ENCODE data around the gene MLLT3.
A peak's percentile ranks its signal among the peaks of the same experiment; 100 is the strongest.

Gene MLLT3

GRCh38 chr9:20378851-20379250 lies 243.4 kb downstream of the MLLT3 start:
- DNase-seq (ENCODE audit: low read depth), result no peak

- DNase-seq (ENCODE audit: low read depth), result no peak
Observed at GRCh38 chr9:20377790-20378189, 244.5 kb downstream of the MLLT3 start.

- no peak for DNase-seq (ENCODE audit: low read depth)
Observed at GRCh38 chr9:20376731-20377375, 245.4 kb downstream of the MLLT3 start.

GRCh38 chr9:20376042-20376441 lies 246.3 kb downstream of the MLLT3 start:
- DNase-seq (ENCODE audit: low read depth), result no peak

- no peak for DNase-seq (ENCODE audit: low read depth)
Observed at GRCh38 chr9:20373263-20373662, 249.0 kb downstream of the MLLT3 start.

- DNase-seq (ENCODE audit: low read depth), result no peak
Observed at GRCh38 chr9:20369391-20369790, 252.9 kb downstream of the MLLT3 start.

GRCh38 chr9:20367855-20368254 lies 254.4 kb downstream of the MLLT3 start:
- no peak for DNase-seq (ENCODE audit: low read depth)

GRCh38 chr9:20364959-20365358 lies 257.3 kb downstream of the MLLT3 start:
- no peak for DNase-seq (ENCODE audit: low read depth)

- DNase-seq (ENCODE audit: low read depth), result no peak
Observed at GRCh38 chr9:20363233-20363632, 259.1 kb downstream of the MLLT3 start.

GRCh38 chr9:20361656-20362570 lies 260.4 kb downstream of the MLLT3 start:
- DNase-seq (ENCODE audit: low read depth), result no peak

- no peak for DNase-seq (ENCODE audit: low read depth)
Observed at GRCh38 chr9:20361229-20361628, 261.1 kb downstream of the MLLT3 start.

- DNase-seq (ENCODE audit: low read depth), result no peak
Observed at GRCh38 chr9:20358207-20358606, 264.1 kb downstream of the MLLT3 start.

GRCh38 chr9:20357037-20357432 lies 265.3 kb downstream of the MLLT3 start:
- DNase-seq (ENCODE audit: low read depth), result no peak

- DNase-seq (ENCODE audit: low read depth), result peak; percentile 1
Observed at GRCh38 chr9:20356403-20357036, 265.8 kb downstream of the MLLT3 start.

GRCh38 chr9:20355022-20355421 lies 267.3 kb downstream of the MLLT3 start:
- no peak for DNase-seq (ENCODE audit: low read depth)

GRCh38 chr9:20353931-20354652 lies 268.2 kb downstream of the MLLT3 start:
- no peak for DNase-seq (ENCODE audit: low read depth)

GRCh38 chr9:20353524-20353923 lies 268.8 kb downstream of the MLLT3 start:
- no peak for DNase-seq (ENCODE audit: low read depth)

GRCh38 chr9:20352591-20352990 lies 269.7 kb downstream of the MLLT3 start:
- DNase-seq (ENCODE audit: low read depth), result no peak

- DNase-seq (ENCODE audit: low read depth), result no peak
Observed at GRCh38 chr9:20351715-20352114, 270.6 kb downstream of the MLLT3 start.

GRCh38 chr9:20349568-20349967 lies 272.7 kb downstream of the MLLT3 start:
- no peak for DNase-seq (ENCODE audit: low read depth)

GRCh38 chr9:20343325-20343724 lies 279.0 kb downstream of the MLLT3 start:
- no peak for DNase-seq (ENCODE audit: low read depth)

GRCh38 chr9:20340511-20340861 lies 281.8 kb downstream of the MLLT3 start:
- no peak for DNase-seq (ENCODE audit: low read depth)

Measured in activated T-helper 9 cell treated with anti-CD3 and anti-CD28 coated beads, Interleukin-2, amount 50 U/mL, for 16 hours (primary cell).